Mucosa of descending colon (tissue), 3 donors: Measurements from ENCODE around the gene DKK3. TPM values are rescaled to one million over a fixed set of nuclear protein-coding genes. Genes with fewer than 3 reads are reported as not detected.

Experiments
- ATAC-seq: fragments of 200-7000 bp; cut with Tn5 transposase; one replicate; pipeline ENCODE4 v1.9.1; 2020; ENCODE audit warnings: mild to moderate bottlenecking, moderate library complexity
- DNase-seq, 3 donors: peaks; one replicate each; pipeline ENCODE4 v3.0.0-alpha.2; 2020
- H3K36me3 ChIP-seq: fragments of 200-600 bp; one replicate; pipeline ENCODE4 v1.8.0; 2021; ENCODE audit warnings: low read depth, mild to moderate bottlenecking
- H3K4me1 ChIP-seq: fragments of 200-600 bp; one replicate; pipeline ENCODE4 v1.8.0; 2021; ENCODE audit warnings: low read depth, mild to moderate bottlenecking
- H3K4me3 ChIP-seq: fragments of 200-600 bp; one replicate; pipeline ENCODE4 v1.8.0; 2021; ENCODE audit warnings: mild to moderate bottlenecking
- H3K9me3 ChIP-seq: fragments of 200-600 bp; one replicate; pipeline ENCODE4 v1.8.0; 2021; ENCODE audit warnings: mild to moderate bottlenecking
- intact Hi-C, 2 donors: fragments of 100-400 bp; cut with DNase I in 1 of 2; cut with micrococcal nuclease in 1 of 2; formaldehyde crosslinking; loops; one replicate each; pipeline versions ENCODE4 v1.11.0 to v1.11.1; 2022; cut with DNase I, micrococcal nuclease
- total RNA-seq, 3 donors: library from RNA; stranded (reverse); fragmentation: NEBNext Ultra II Directional in 2 of 3; extraction: Animal tissue kit (Norgen Biotek cat#: 25700) in 2 of 3; gene quantifications; one replicate each; pipeline versions ENCODE4 v1.2.1 to v1.2.4, GENCODE V29; 2021 to 2023
- TF ChIP-seq, protein P1 (sequence below): fragments of 200-600 bp; IDR thresholded peaks from one replicate; pipeline ENCODE4 v1.8.0; 2022; ENCODE audit warnings: antibody characterized with exemption, mild to moderate bottlenecking
- donor health status: DM: no; HTN: no; CAD: no; lungs with moderate emphysema.
- donor health status: DM: no; HTN: no; CAD: no.
- donor health status: DM: no; HTN: yes; CAD: no.

The DKK3 gene
- total RNA-seq, 3 donors from 2014 or later: 9.1 to 52.9 (median 18.9) TPM

DNA sequence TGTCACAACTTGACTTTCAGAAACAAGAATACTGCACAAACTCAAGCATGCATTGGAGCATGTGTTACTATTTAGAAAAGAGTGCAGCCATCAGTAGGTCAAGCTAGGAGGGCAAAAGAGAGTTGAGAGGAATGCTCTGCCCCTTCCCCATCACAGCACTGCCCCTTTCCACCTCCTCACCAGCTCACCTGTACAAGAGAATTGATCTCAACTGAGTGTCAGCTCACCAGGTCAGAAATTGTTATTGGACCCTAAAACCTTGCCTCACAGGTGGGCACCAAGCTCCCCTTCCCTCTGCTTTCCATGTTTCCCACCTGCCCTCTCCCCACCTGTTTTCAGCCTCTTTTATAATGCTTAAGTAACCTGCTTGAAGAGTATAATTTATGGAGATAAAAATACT lies 48.8 kb downstream of the DKK3 start:
- Histone ChIP-seq H3K9me3 (no peaks in the 10 kb centered on the region), H3K36me3 (peaks cover 7% of the 10 kb centered on the region), H3K4me1 (no peaks in the 10 kb centered on the region), H3K4me3 (no peak overlapping the region)
- TF ChIP-seq, protein P1, sequence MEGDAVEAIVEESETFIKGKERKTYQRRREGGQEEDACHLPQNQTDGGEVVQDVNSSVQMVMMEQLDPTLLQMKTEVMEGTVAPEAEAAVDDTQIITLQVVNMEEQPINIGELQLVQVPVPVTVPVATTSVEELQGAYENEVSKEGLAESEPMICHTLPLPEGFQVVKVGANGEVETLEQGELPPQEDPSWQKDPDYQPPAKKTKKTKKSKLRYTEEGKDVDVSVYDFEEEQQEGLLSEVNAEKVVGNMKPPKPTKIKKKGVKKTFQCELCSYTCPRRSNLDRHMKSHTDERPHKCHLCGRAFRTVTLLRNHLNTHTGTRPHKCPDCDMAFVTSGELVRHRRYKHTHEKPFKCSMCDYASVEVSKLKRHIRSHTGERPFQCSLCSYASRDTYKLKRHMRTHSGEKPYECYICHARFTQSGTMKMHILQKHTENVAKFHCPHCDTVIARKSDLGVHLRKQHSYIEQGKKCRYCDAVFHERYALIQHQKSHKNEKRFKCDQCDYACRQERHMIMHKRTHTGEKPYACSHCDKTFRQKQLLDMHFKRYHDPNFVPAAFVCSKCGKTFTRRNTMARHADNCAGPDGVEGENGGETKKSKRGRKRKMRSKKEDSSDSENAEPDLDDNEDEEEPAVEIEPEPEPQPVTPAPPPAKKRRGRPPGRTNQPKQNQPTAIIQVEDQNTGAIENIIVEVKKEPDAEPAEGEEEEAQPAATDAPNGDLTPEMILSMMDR: no peak
- intact Hi-C loops: no loop called here
- ATAC-seq (no peak), DNase-seq (no peak)

DNA sequence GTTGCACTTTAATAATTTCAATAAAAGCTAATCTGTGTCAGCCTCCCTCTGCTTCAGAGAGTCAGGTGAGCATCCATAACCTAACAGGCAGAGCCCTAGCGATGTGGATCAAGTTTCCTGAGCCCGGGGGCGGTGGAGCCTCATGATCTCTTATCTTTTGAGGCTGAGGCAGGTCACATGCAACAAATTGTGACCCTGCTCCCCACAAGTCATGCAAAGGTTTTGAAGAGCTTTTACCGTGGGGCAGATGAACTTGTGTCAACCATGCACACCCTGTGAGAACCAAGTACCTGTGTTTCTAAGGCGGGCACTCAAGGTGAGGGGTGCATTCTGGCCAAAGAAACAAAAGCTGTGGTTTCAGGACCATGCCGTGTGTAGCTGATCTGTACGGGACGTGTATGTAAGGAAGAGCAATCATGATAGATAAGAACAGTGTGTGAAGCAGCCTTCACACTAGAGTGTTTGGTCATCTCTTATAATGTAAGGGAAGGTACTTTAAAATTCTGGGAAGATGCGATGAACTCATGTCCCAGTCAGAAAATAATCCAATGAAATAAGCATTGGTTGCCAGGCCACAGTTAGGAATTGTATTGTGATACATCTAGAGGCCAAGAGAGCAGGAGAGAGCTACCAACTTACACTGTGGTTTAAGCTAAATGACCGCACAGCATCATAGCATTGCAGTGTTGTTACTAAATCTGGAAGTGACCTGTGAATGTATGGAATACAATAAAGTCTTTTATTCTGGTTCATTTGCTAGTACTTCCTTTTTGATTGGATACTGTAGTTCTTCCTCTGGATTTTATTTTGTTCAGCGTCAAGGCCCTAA lies 49.8 kb downstream of the DKK3 start:
- ATAC-seq: no peak
- intact Hi-C loops: no loop called here
- Histone ChIP-seq H3K4me1 (no peaks in the 10 kb centered on the region), H3K4me3 (no peak overlapping the region), H3K9me3 (no peaks in the 10 kb centered on the region), H3K36me3 (peaks cover 7% of the 10 kb centered on the region)
- no peak for DNase-seq
- TF ChIP-seq, protein P1: no peak

DNA sequence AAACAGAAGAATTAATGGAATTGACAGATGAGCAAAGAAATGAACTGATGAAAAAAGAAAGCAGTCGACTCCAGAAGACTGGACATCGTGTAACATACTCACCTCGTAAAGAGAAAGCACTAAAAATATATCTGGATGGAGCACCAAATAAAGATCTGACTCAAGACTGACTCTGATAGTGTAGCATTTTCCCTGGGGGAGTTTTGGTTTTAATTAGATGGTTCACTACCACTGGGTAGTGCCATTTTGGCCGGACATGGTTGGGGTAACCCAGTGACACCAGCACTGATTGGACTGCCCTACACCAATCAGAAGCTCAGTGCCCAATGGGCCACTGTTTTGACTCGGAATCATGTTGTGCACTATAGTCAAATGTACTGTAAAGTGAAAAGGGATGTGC lies 52.4 kb downstream of the DKK3 start:
- DNase-seq: no peak
- Histone ChIP-seq H3K4me3 (no peak overlapping the region), H3K9me3 (no peaks in the 10 kb centered on the region), H3K36me3 (peaks cover 7% of the 10 kb centered on the region), H3K4me1 (no peaks in the 10 kb centered on the region)
- ATAC-seq: no peak
- TF ChIP-seq, protein P1: no peak
- intact Hi-C loops: no loop called here

DNA sequence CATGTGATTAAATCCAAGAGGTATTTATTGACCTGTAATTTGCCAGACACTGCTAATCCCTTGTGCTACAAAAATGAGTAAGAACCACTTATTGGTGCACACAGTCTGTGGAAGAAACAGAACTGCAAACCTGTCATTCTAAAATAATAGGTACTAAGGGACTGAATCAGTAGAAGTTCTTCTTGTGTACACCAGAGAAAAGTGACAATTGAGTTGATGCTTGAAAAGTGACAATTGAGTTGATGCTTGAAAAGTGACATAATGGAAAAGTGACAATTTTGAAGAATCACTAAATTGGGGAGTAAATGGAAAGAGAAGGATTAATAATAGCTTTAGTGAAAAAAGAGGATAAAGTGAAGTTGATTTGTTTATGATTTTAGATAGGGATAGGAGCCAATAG lies 56.4 kb downstream of the DKK3 start:
- Histone ChIP-seq H3K9me3 (no peaks in the 10 kb centered on the region), H3K4me3 (no peak overlapping the region), H3K36me3 (peaks cover 7% of the 10 kb centered on the region), H3K4me1 (no peaks in the 10 kb centered on the region)
- DNase-seq (no peak), ATAC-seq (no peak)
- TF ChIP-seq, protein P1: no peak
- intact Hi-C loops: no loop called here

DNA sequence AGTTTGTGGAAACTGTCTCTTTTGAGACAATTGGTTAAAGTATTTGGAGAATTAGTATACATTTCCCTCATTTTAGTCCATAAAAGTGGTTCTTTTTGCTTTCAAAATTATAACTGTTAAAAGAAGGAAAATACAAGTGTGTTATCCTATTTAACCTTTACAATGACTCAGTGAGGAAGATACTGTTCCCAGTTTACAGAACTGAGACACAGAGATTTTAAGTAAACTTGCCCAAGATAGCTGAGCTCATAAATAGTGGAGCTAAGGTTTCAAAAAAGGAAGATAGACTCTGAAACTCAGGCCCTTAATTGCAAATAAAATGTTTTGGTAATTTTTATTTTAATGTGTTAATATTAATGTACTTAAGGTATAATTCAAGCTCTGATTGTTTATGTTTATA lies 58.9 kb downstream of the DKK3 start:
- Histone ChIP-seq H3K9me3 (no peaks in the 10 kb centered on the region), H3K4me3 (no peak overlapping the region), H3K4me1 (no peaks in the 10 kb centered on the region), H3K36me3 (no peaks in the 10 kb centered on the region)
- no peak for DNase-seq
- intact Hi-C loops: no loop called here
- TF ChIP-seq, protein P1: no peak
- ATAC-seq: no peak
